Kidney capillary endothelial cell (primary cell): ENCODE results near the gene FAM210A.

Experiments
- DNase-seq: peaks from one replicate; pipeline ENCODE4 v3.0.0-alpha.2; 2018; ENCODE audit warnings: low spot score

FAM210A gene

DNA sequence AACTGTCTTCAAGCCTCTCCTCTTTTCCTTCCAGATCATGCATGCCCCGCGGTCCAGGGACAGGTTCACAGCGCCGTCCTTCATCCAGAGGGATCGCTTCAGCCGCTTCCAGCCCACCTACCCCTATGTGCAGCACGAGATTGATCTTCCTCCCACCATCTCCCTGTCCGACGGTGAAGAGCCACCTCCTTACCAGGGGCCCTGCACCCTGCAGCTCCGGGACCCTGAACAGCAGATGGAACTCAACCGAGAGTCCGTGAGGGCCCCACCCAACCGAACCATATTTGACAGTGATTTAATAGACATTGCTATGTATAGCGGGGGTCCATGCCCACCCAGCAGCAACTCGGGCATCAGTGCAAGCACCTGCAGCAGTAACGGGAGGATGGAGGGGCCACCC, 81.3 kb downstream of the FAM210A start:
- no peak for DNase-seq

DNA sequence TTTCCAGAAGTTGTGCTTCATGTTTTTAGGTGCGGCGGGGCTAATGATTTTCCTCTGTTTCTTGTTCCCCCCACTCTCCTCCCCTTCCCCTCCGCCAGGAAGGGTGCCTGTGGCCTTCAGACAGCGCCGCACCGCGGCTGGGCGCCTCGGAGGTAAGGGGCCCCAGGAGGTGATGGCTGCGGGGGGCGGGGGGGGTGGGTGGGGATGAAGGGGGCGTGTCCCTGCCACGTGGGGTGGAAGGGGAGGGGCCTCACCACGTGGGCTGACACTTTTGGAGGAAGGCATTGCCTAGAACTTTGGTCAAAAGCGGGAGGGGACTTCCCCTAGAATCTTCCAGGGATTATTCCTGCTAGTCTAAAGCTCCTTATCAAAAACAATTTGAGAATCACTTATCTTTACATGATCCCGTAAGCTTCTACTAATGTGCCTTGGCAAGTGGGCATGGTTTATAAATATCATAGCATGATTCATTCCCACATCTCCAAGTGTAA, 83.1 kb downstream of the FAM210A start:
- DNase-seq = no peak

DNA sequence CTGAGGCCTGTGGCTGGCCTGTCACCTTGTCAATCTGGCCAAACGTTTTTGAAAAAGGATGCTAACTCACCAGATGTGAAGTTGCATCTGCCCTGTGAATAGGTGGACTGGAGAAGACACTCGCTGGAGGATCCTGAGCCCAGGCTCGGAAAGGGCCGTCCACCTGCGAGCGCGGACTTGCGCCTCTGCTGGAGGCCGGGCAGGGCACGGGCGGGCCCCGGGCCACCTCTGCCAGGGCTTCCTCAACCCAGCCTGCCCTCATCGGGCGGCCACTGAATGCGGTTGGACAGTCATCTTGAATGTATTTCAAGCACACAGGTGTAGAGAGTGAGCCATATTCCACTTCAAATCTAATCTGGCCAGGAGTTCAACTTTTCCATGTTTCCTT, 83.9 kb downstream of the FAM210A start:
- DNase-seq = no peak

DNA sequence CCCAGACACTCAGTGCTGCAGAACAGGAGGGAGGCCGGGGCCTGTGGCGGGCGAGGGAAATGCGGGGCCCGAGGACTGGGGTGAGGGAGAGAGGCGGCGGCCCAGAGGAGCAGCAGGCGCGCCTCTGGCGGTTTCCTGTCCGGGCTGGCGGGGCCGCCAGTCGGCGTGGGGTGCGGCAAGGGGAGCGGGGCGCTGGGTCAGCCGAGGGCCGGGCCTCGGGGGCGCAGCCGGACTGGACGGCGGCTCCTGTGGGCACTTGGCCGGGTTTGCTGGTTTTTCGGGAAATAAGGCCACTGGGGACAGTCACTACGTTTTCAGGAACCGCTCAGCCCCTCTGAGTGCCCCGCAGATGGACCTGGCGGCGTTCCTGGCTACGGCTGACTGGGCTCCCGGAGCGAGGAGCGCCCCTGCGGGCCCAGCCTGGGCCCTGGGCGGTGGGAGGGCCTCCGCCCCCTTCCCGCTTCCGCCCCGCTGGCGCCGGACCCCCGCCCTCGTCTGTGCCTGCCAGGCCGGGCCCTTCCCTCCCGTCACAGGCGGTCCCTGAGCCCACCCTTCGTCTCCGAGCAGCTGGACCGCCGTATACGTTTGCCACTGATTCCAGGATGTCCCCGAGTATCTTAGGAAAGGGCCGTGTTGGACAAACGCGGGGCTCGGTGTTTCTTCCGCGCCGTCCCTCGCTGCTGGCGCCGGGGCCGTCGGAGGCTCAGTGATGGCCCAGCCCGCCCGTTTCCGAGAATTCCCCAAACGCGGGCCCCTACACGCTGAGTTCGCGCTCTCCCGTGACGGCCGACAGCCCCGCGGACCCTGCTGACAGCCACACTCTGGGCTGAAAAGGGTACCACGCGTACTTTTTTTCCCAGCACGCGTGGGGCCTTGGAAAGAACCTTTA, 84.6 kb downstream of the FAM210A start:
- DNase-seq = peak; percentile 16

DNA sequence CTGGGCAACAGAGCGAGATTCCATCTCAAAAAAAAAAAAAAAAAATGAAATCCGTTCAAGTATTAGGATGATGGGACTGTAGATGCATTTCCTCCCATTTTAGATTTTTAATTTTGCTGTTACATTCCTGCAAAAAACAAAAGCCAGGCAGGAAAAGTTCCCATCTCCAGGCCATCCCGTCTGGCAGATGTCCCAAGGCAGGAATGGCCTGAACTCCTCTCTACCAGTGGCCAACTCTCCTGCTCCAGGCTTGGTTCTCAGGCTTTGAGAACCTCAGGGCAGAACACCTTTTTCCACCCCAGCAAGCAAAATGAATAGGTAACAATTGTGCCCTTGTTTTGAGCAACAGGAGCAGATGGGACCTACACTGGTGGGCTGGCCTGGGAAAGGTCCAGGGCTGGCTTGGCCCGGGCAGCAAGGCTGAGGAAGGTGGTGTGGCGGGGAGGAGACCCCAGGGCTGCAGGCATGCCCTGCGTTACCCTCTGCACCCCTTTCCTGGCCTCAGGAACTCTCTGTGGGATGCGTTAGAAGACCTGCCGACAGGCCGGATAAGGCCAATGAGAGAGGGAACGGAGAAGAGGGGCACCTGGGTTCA, 86.0 kb downstream of the FAM210A start:
- no peak for DNase-seq

DNA sequence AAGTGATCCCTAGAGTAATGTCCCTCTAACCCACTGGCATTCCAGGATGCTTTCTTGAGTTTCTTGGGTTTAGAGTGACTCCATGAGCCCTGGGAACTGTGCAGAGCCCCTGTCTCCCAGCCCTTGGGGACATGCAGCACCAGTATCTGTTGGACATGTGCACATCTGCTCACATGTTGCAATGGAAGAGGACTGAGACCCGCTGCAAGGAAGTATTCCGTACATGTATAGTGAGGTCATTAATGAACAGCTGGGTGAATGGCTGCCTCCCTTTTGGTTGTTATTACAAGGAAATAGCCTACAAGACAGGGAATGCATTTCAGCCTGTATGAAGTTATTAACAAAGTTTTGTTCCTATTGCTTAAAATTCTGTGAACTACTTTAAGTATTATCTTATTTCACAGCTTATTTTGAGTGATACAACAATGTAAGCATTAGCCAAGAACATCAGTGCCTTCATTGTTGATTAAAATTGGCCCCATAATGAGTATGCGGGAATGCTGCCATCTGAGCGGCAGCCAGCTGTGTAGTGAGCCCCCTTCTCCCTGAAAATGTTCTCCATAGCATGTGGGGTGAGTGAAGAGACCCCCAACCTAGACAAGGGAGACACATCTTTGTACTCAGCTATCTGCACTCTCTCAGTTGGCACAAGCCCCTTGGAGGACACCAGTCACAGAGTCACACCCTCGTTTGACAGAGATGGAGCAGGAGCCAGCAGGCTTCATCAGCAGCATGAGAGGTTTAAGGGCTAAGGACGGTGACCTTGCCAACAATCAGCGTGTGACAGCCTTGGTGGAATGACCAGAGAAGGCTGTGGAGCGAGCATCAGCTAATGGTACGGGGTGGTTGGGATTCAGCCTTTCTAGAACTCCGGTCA, 87.4 kb downstream of the FAM210A start:
- no peak for DNase-seq

DNA sequence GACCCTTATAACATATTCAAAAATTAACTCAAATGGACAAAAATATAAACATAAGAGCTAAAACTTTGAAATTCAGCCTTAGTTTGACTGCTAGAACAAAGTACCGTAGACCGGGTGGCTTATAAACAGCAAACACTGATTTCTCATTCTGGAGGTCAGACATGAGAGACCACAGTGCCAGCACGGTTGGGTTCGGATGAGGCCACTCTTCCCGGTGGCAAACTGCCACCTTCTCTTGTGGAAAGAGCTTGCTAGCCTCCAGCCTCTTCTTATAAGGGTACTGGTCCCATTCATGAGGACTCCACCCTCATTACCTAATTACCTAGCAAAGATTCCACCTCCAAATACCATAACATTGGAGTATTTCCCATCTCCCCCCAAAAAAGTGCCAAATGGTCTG, 91.3 kb downstream of the FAM210A start:
- DNase-seq = no peak

DNA sequence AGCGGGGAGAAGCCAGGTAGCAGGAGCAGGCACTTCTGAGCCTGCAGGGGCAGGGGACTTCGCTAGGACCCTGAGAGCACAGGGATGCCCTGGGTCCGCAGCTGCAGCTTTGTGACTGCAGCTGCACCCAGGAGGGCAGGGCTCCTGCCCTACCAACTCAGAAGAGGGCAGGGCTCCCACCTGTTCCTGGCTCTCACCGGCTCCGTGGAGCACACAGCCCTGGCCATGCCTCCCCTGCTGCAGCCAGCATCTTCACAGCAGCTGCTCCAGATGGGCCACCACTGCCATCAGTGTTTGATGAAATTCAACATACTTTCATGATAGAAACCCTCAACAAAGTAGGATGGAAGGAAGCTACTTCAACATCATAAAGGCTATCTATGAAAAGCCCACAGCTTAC, 92.7 kb downstream of the FAM210A start:
- no peak for DNase-seq

DNA sequence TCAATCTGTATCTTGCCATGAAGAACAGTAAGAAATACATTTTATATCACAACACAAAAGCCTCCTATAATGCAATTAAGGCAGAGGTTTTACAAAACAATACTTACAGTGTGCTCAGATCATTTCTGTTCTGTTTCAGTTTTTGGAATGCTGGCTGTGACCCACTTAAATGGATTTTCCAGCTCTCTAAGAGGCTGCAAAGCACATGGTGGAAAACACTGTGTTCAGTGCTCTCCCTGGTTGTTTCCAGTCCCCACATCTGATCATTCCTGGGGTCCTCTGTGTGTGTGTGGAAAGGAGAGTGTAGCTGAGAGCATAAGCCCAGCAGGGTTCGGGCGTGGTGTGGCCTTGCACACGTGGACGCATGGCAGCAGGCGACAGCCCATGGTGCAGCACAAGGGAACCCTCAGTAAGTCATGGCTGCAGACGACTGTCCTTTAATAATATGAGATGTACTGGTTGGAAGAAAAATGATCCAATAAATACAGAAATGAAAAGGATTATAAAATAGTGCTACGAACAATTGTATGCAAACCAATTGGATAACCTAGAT, 95.6 kb downstream of the FAM210A start:
- DNase-seq = no peak

DNA sequence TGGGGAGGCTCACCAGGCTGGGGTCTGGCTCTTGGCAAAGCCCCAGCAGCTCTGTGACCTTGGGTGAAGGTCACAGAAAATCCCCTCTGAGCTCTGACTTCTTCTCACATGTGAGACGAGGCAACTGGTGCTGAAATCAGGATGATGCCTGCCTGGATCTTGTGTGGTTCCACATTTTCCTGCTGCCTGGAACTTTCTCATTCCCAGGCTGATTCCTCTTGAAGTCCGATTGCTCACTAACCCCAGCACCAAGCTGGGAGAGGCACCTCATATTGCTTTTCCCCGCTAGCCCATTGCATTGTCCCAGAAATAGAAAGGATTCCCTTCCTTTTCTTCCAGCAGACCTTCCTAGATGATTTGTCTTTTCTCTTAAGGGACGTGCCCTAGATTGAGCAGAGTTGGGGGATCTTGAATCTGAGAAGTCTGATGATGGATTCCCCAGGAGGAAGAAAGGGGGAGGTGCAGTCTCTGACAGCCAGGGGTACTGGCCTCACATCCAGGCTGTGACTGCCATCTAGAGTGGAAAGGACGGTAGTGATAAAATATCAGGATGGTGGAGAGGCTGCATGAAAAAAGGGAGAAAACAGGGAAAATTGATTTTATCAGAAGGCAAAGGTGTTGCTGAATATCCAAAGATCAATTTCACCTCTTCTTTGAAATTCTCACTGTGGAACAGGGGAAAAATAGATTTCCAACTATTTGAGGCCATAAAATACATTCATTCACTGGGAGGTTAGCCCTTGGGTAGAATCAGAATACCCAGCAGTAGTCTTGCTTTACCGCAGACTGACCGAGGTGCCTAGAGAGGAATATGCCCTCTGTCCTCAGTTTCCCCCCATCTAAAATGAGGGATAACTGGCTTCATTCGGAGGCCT, 96.3 kb downstream of the FAM210A start:
- peak; percentile 68 for DNase-seq

DNA sequence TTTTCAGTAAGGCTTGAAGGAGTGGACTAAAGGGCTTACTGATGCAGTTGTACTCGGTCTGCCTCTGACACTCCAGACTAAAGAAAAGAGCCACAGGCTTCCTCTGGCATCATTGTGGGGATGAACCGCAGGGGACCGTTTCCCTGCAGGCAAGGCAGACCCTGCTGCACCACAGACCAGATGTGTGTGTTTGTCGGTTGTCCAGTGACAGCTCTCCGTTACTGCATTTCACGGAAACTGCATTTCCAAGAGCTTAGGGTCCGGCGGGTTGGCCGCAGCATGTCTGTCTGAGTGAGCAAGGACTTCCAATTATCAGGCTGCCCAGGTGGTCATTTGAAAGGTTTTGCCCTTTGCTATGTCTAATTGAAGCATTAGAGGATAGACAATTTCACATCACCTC, 98.1 kb downstream of the FAM210A start:
- no peak for DNase-seq

DNA sequence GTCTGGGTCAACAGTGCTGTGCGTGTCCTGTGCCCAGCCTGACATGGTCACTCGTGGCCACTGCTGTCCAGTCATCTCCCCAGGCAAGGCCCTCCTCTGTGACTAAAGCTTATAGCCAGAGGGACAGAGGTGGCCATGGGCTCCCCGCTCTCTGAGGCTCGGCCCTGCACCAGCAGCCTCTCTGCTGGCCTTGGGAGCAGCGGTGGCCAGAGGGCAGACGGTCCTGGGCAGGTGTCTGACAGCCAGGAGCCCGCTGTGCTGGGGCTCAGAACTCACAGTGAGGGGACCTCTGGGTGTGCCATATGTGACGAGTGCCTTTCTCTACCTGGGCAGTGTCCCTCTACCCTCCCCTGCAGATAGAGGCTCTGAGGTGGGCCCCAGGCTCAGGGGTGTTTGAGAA, 98.7 kb downstream of the FAM210A start:
- no peak for DNase-seq

DNA sequence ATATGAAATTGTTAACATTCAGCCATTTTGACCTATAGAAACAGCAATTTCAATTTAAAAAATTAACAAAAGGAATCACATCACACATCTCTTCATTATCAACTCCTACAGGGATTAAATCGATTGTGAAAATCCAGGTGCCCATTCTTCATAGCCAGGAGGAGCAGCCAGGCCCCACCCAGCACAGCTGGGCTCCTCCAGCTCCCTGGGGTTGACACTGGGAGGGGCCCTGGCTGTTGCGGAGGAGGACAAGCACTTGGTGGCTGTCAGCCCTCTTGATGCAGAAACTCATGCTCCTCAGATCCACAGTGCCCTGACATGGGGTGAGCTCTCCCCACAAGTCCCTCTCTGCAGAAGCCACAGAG, 99.8 kb downstream of the FAM210A start:
- no peak for DNase-seq

DNA sequence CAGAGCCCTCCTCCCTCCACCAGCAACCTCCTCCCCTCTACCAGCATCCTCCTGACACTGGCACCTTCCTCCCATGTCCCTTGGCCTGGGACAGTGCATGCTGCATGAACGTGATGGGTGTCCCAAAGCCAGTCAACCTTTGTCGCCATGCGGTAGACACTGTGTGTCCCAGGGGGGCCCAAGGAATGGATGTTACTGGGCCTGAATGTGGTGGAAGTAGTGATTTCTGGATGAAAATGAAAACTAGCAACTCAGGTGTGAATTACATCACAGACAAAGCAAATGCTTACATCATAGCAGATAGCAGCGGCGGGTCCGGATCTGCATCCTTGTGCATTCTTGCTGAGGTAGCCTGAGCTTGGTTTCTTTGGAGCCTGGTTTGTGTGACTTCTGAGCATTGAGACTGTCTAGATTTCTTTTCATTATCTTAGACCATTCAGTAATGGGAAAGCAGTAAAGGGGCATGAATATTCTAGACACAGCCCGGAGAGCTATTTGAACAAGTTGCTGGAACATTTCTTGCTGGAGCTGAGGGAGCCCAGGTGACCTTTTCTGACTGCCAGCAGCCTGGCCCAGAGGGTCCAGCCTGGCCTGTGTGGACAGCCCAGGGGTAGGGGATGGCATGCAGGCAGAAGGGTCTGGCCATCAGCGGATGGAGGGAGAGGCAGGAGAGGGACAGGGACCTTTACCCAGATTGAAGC, 100.4 kb downstream of the FAM210A start:
- DNase-seq = no peak

DNA sequence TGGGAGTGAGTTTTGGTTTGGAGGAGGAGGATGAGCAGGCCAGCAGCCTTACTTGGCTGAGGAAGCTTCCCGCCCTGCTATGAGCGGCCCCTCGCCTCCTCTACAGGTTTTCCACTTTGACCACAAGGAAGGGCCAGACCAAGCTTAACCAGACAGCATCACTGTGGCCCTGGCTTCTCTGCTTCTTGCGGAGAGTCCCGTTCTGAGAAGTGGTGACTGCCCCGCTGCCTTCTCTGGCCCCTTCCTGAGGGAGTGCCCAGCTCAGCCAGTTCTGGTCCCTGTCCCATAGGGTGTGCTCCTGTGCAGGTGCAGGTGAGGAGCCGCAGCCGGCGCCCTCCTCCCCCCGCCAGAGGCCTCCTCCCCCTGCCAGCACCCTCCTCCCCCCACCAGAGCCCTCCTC, 101.0 kb downstream of the FAM210A start:
- no peak for DNase-seq

DNA sequence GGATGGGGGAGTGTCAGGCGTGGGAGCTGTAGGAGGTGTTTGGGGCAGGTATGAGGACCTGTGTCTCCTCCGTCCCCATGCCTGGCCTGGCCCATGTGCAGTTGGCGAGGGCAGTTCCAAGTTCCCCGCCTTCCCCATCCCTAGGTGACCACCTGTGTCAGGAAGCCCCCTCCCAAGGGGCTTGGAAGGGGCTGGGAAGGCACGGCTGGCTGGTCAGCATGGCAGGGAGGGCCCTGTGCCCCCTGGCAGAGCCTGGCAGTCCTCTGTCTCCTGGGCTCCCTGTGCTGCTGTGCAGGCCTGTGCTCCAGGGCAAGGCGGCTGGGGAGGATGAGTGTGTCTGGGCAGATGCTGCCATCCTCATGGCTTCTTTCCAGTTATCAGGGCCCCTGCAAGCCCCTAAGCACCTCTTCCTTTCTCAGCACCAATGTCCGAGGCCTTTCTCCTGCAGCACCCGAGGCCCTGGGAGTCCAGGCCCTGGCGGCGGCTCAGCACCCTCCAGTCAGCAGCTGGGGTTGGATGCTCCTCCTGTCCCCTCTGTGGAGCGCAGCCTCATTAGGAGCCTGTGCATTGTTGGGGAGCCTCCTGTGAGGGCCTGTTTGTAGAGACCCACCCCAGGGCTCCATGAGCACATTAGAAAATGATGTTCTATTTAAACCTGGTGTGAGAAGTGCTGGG, 101.7 kb downstream of the FAM210A start:
- no peak for DNase-seq

DNA sequence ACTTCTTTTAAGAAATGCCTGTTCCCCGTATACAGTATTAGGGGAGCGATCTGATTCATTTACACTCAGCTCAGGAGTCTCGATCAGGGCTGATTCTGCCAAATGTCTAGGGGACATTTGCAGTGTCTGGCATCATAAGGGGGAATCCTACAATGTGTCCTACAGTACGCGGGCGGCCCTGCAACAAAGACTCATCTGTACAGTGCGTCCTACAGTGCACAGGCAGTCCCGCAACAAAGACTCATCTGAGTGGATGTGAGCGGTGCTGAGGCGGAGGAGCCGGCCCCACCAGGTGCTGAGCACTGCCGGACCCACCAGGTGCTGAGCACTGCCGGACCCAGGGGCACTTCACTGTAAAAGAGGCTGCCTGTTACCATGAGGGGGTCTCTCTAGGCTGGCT, 102.5 kb downstream of the FAM210A start:
- DNase-seq = no peak

DNA sequence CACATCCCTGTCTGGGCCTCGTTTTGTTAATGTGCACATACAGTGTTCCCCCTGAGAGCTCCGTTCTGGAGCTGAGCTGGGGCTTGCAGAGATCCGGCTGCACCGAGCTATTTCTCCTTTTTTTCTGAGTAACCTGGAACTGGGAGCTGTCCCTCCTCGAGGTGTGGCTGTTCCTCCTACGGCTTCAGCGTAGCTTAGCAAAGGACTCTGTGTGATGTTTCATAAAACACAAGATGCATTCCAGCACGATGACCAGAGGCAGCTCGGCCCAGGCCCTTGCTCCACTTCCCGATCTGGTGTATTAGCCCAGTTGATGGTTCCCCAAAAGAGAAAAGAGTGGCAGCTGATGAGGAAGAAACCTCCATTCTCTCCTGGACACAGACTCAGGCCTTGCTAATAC, 103.0 kb downstream of the FAM210A start:
- DNase-seq = no peak

DNA sequence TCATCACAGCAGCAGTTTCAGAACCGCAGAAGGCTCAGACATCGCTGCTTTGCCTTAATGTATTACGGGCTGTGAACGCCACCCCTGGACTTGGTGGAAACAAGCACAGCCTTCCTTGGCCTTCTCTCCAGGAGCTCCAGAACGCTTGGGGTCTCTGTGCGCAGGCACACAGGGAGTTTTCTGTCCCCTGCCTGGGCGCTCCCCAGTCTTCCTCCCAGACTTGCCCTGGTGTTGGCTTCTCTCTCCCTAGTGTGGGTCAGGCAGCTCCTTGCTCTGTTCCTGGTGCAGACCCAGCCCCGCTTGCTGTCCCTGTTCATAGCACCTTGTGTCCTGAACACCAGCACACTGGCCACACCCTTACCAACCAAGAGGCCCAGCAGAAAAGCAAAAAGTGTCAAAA, 103.6 kb downstream of the FAM210A start:
- no peak for DNase-seq
